ENCODE results near the gene CYSTM1.
"Not testable (repeated sequence)": the region's sequence is repeated elsewhere in the genome, so short reads cannot be mapped to it uniquely, and the experiment has no call there.

DNA sequence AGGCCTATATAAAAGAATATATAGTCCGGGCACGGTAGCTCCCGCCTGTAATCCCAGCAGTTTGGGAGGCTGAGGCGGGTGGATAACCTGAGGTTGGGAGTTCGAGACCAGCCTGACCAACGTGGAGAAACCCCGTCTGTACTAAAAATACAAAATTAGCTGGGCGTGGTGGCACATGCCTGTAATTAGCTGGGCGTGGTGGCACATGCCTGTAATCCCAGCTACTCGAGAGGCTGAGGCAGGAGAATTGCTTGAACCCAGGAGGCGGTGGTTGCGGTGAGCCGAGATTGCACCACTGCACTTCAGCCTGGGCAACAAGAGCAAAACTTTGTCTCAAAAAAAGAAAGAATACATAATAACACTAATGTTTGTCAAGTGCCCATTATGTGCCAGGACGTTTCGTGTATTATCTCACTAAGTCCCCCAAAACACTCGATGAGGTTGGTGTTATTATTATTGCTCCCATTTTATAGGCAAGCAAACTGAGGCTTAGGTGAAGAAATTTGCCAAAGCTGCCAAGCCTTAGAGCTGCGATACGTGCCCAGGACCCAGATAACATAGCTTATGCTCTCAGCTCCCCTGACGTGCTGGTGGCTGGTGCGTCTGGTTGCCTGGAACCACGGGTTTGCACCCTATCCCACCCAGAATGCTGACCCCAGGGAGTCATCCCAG, 20.1 kb upstream of the CYSTM1 start:
- TF ChIP-seq, protein P1, sequence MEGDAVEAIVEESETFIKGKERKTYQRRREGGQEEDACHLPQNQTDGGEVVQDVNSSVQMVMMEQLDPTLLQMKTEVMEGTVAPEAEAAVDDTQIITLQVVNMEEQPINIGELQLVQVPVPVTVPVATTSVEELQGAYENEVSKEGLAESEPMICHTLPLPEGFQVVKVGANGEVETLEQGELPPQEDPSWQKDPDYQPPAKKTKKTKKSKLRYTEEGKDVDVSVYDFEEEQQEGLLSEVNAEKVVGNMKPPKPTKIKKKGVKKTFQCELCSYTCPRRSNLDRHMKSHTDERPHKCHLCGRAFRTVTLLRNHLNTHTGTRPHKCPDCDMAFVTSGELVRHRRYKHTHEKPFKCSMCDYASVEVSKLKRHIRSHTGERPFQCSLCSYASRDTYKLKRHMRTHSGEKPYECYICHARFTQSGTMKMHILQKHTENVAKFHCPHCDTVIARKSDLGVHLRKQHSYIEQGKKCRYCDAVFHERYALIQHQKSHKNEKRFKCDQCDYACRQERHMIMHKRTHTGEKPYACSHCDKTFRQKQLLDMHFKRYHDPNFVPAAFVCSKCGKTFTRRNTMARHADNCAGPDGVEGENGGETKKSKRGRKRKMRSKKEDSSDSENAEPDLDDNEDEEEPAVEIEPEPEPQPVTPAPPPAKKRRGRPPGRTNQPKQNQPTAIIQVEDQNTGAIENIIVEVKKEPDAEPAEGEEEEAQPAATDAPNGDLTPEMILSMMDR (IDR thresholded peaks at IDR 0.05), result not testable (repeated sequence)
- not testable (repeated sequence) for TF ChIP-seq EZH2 (IDR thresholded peaks at IDR 0.05; ENCODE audit: borderline replicate concordance, insufficient read depth, low read depth, low read length, poor library complexity, severe bottlenecking)

Measured in B cell (primary cell).